ENCODE results near the gene CHRNB2.
A peak's percentile ranks its signal among the peaks of the same experiment; 100 is the strongest.

Gene CHRNB2

DNA sequence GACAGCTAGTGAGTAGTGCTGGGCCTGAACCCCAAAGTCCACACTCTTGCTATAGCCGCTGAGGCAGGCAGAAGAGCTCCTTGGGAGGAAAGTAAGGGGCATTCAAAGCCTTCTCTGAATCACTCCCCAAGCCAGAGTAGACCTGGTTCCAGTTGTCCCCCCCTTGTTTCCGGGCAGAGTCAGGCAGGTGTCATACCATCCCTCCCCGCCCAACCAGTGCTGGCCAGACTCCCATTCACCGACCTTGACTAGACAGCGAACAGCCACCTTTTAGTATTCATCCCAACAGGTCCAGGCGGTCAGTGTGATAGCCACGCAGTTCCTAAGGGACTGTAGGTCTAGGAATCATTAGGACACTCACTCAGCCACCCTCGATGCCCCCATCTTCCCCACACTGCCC, 11.8 kb downstream of the CHRNB2 start:
- no peak for DNase-seq (ENCODE audit: low read depth)

GRCh38 chr1:154581766-154582165, 14.2 kb downstream of the CHRNB2 start:
- no peak for DNase-seq (ENCODE audit: low read depth)

DNA sequence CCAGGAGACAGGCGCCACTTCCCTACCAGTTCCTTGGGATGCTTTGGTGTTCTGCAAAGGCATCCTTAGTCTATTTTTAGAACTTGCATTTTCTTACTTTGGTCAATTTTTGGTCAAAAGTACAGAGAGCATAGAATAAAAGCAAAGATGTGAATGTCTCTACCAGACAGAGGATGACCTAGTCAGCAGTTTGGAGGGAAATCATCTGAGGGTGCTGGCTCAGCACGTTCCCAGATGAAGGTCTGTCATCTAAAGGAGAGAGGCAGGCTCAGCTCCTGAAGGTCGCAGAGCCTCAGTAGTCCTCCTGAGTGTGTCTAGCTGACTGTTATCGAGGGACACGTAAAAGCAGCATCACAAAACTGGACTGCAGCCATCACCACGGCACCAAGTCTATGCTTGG, 15.3 kb downstream of the CHRNB2 start:
- no peak for DNase-seq (ENCODE audit: low read depth)

- DNase-seq (ENCODE audit: low read depth): no peak
Measured at GRCh38 chr1:154583773-154584172, 16.2 kb downstream of the CHRNB2 start.

- no peak for DNase-seq (ENCODE audit: low read depth)
Measured at GRCh38 chr1:154584267-154584994, 16.9 kb downstream of the CHRNB2 start.

- no peak for DNase-seq (ENCODE audit: low read depth)
Measured at GRCh38 chr1:154586231-154586630, 18.7 kb downstream of the CHRNB2 start.

DNA sequence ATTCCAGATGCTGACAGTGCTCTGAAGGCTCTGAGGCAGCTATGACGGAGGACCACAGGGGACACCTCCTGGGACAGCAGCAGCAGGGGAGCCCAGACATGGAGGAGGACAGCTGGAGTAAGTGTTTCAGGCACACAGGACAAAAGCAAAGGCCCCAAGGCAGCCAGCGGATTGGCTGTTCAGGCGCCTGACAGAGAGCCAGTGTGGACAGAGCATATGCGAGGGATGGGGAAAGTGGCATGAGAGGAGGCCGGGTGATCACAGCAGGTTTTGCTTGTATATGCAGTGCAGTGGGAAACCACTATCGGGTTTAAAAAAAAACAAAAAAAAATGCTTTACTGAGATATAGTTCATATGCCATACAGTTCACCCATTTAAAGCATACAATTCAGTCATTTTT, 19.1 kb downstream of the CHRNB2 start:
- no peak for DNase-seq (ENCODE audit: low read depth)

DNA sequence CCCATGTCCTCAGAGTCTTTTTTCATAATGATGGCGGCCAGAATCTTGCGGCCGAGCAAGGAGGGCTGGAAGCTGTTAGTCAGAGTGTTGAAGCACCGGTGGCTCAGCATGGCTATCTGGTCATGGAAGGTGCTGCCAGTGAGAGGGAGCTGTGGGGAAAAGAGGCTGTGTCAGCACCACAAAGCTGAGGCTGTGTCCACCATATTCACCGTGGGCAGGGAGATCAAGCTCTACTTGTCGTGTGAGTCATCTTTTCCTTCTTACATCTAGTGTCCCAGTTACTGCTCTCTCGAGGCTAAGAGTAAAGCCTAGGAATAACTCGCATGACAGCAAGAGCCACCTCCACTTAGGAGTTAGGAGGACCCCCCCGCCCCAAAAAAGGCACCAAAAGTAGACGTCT, 22.2 kb downstream of the CHRNB2 start:
- no peak for DNase-seq (ENCODE audit: low read depth)

DNA sequence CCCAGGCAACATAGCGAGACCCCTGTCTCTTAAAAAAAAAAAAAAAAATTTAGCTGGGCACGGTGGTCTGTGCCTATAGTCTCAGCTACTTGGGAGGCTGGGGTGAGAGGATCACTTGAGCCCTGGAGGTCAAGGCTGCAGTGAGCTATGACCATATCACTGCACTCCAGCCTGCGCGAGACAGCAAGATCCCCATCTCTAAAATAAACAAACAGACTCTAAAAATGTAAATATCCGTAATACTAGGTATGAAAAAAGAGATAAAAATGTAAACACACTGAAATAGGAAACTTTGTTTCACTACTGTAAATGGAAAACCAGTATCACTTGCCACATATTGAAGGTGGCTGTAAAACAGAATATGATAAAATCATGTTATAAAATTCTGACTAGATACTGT, 23.2 kb downstream of the CHRNB2 start:
- DNase-seq (ENCODE audit: low read depth): no peak

DNA sequence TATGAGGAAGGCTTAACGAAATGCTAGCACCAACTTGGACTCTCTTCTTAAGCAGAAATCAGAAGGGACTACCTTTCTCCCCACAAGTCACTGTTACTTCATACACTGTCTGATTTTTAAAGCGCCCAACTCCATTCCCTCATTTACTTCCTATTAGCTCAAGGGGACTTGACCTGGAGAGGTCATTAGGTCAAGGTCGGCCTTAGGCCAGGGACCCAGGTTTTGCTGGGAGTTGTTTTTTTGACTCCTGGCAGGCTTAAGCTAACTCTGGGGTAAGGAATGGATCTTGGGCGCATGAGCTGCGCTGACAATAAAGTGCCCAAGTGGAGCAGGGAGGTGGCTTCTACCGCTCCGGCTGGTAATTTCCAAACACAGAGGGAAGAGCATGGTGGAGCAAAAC, 23.6 kb downstream of the CHRNB2 start:
- no peak for DNase-seq (ENCODE audit: low read depth)

DNA sequence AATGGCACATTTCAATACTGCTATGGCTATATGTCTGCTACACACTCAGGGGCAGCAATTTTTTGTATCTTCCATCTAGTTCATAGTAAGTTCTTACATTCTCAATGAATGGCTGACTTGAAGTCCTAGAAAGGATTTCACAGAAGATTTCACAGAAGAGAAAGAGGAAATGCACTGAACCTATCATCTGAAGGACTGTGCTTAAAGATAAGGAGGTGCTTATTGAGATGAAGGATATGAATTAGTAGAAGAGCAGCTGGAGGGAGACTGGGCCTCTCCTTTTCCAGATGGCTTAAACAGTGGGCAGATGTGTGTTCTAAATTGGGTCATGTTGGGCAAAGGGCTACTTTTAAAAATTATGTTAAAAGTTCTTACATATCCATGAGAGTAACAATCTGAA, 25.8 kb downstream of the CHRNB2 start:
- DNase-seq (ENCODE audit: low read depth): no peak

DNA sequence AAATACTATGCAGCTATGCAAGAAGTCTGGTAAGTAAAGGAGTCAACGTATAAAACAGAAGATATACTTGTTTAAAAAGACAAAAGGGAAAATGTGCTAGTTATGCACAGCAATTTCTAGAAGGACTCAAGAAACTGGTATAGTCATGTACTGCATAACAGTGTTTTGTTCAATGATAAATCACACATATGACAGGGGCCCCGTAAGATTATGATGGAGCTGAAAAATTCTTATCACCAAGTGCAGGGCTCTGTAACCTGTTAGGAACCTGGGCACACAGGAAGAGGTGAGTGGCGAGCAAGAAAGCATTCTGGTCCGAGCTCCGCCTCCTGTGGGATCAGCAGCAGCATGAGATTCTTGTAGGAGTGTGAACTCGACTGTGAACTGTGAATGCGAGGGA, 27.2 kb downstream of the CHRNB2 start:
- DNase-seq (ENCODE audit: low read depth): no peak

- no peak for DNase-seq (ENCODE audit: low read depth)
Measured at GRCh38 chr1:154595621-154596020, 28.0 kb downstream of the CHRNB2 start.

DNA sequence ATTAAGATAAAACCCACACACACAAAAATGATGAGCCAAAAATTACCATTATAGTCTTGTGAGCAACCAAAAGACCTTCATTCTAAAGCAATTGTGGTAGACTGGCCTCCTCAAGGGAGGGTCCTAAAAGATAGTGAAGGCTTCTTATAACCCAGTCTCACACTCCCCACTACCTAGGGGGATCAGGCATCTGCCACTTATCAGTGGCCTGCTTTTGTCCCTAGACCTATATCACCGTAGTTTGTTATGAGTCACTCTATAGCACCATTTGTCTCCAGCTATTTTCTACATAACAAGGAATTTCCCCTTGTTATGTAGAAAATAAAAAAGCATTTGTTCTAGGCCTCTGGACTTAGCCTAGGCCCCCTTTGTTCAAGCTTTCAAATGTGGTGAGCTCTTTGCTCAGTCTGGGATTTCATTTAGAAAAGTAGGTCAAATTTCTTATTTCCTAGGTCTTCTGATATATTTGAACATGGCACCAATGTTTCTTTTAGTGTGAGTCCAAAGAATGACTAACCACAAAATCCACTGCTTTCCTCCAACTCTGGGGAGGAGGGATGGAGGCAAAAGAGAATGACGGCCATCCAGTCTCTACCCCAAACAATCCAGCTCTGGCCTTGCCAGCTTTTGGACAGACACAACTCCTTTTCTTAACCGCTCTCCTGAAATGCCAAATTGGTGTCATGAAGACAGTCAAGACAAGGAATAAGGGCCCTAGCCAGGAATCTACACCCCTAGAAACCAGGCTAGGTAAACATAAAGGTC, 31.5 kb downstream of the CHRNB2 start:
- no peak for DNase-seq (ENCODE audit: low read depth)

DNA sequence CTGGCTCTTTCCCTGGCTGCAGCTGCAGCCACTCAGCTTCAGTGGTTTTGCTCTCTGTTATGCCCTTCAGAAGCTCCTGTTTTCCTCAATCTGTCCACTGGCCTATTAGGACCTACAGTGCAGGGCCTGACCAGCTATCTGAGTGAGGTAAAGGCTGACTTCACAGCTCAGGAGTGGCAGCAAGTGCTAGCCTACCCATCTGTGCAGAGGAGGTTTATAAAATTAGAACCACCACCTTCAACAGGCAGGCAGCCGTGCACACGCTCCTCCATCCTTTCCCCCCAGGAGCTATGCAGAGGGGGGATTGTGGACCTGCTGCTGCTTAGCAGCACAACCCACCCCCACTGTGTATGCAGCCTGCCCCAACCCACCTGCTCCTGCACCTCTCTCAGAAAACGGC, 32.1 kb downstream of the CHRNB2 start:
- no peak for DNase-seq (ENCODE audit: low read depth)

DNA sequence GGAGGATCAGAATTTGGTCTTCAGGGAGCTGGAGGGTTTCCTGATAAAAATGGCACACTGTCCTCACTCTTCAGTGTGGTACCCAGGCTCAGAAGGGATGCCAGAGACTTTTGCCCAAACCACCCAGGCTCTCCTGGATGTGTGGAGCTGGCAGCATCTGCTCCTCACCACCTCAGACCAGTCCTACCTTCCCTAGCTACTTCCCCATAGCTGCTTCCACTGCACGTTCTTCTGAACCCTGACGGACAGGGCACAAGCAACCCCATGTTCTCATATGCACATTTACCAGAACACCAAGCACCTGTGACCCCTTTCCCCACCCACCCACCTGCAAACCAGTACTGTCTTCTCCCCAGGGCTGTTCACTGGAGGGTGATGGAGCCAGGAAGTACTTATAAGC, 35.7 kb downstream of the CHRNB2 start:
- no peak for DNase-seq (ENCODE audit: low read depth)

GRCh38 chr1:154605534-154605933, 38.0 kb downstream of the CHRNB2 start:
- DNase-seq (ENCODE audit: low read depth): no peak

- peak; percentile 42 for DNase-seq (ENCODE audit: low read depth)
Measured at GRCh38 chr1:154607106-154607608, 39.6 kb downstream of the CHRNB2 start.

DNA sequence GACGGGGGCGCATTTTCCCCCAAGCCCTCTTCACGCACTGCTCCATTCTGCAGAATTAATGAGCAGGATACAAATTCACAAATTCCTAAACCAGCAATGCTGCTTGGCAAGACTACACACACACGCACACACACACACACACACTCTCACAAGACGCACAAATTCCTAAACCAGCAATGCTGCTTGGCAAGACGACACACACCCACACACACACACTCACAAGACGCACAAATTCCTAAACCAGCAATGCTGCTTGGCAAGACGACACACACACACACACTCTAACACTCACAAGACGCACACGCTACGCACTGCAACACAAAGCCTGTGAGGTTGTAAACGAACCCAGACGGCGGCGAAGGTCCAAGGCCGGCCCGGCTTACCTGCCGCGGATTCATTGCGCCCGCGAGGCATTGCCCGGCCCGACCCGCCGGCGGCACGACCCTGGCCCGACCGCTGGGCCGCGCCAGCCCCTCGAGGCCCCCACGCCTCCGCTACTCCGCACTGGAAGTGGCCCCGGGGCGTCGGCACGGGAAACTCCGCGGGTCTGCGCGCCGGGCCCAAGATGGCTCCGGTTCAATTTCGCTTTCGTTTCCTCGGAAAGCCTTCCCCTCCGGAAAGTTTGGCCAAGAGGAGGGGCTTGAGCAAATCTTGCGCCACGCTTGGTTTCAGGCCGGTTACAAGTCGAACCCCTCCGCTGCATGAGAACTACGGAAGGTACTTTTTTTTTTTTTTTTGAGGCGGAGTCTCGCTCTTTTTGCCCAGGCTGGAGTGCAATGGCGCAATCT, 40.2 kb downstream of the CHRNB2 start, which contains the start of gene ADAR:
Gene ADAR (minus strand): TSS at position 578 of the 788 bp plus-strand sequence. CDS start 180 bp downstream, at position 398.
- peak; percentile 99 for DNase-seq (ENCODE audit: low read depth)

DNA sequence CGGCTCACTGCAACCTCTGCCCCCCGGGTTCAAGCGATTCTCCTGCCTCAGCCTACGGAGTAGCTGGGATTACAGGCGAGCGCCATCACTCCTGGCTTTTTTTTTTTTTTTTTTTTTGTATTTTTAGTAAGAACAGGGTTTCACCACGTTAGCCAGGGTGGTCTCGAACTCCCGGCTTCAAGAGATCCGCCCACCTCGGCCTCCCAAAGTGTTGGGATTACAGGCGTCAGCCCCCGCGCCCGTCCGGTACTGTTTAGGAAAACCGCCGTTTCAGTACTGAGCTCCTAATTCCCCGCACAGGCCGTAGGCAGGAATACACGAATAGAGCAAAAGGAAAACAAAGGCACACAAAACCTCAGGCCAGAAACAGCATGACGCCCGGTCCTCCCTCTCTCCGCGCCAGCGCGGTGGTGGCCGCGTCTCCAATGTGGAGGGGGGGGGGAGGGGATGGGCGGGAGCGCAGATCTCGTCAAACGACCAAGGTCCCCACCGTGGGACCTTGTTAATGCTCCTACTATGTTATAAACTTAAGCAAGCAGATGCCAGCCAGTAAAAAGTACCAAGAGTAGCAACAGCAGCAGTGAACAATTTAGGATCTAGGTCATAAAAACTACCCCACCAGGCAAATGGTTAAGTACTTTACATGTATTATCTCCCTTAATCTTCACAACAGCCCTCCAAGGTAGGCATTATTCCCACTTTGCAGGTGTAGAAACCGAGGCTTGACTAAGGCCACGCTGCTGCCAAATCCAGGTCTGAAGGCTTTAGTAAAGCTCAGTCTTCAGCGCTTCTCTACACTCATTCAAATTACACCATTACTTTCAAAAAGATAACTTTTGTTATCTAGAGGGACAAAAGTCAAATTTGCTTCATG, 41.1 kb downstream of the CHRNB2 start:
- peak; percentile 55 for DNase-seq (ENCODE audit: low read depth)

Measured in fibroblast of gingiva (primary cell).